IPS DF 6.9 (cell line): ENCODE data around the gene ASAH2.
"Not testable (repeated sequence)": the region's sequence is repeated elsewhere in the genome, so short reads cannot be mapped to it uniquely, and the experiment has no call there.

ENCODE experiments used
- DNase-seq: peaks from one replicate; pipeline ENCODE4 v3.0.0-alpha.2; 2013; ENCODE audit warnings: low read depth, low spot score
- H3K27ac ChIP-seq: one replicate; pipeline ENCODE4 v1.5.1; 2013; ENCODE audit warnings: low read length, control low read depth
- H3K27me3 ChIP-seq: 2 replicates; pipeline ENCODE4 v1.6.1; 2013; ENCODE audit warnings: mild to moderate bottlenecking, low read length; ENCODE audit not compliant: control insufficient read depth, insufficient read depth
- H3K36me3 ChIP-seq: 2 replicates; pipeline ENCODE4 v1.6.1; 2013; ENCODE audit warnings: low read length; ENCODE audit not compliant: control insufficient read depth, insufficient read depth
- H3K4me1 ChIP-seq: 2 replicates; pipeline ENCODE4 v1.6.1; 2013; ENCODE audit warnings: low read length; ENCODE audit not compliant: control insufficient read depth, insufficient read depth
- H3K4me3 ChIP-seq: 2 replicates; pipeline ENCODE4 v1.5.1; 2013; ENCODE audit warnings: mild to moderate bottlenecking, low read length
- H3K9me3 ChIP-seq: 2 replicates; pipeline ENCODE4 v1.6.1; 2013; ENCODE audit warnings: low read length, inconsistent platforms; ENCODE audit not compliant: control insufficient read depth, insufficient read depth
- WGBS: extraction: QIAGEN DNeasy Blood & Tissue Kit; methylation state at CpG from one replicate; pipeline ENCODE4 v1.1.7; 2013; ENCODE audit warnings: mixed read lengths, missing lambda C conversion rate; ENCODE audit not compliant: insufficient read length, insufficient coverage; 5-methylcytosine and 5-hydroxymethylcytosine counted together

Gene ASAH2

DNA sequence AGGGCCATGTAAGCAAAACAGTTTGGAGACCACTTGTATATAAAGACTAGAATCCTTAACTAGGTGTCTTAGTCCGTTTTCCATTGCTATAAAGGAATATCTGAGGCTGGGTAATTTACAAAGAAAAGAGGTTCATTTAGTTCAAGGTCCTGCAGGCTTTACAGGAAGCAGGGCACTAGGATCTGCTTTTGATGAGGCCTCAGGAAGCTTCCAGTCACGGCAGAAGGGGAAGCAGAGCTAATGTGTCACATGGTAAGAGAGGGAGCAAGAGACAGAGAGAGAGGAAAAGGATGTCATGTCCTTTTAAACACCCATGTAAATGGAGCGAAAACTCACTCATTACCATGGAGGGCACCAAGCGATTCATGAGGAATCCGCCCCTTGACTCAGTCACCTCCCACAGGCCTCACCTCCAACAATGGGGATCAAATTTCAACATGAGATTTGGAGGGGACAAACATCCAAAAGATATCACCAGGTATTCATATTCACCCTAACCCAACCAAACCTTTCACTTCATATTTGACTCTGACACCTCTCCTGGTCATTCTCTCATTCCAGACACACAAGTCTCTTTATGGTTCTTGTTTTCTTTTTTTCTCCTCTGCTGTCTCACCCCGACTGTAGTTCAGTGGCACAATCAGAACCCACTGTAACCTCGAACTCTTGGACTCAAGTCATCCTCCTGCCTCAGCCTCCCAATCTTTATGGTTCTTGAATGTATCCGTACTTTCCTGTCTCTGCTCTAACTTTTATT, 30.1 kb upstream of the ASAH2 start:
- DNase-seq = no peak
- Histone ChIP-seq H3K4me3 (no peak overlapping the region), H3K4me1 (no peaks in the 10 kb centered on the region), H3K27ac (no peak overlapping the region), H3K9me3 (no peaks in the 10 kb centered on the region), H3K36me3 (no peaks in the 10 kb centered on the region), H3K27me3 (no peaks in the 10 kb centered on the region)
- no CpG with 5 or more reads among the region's 8 CpGs for WGBS

DNA sequence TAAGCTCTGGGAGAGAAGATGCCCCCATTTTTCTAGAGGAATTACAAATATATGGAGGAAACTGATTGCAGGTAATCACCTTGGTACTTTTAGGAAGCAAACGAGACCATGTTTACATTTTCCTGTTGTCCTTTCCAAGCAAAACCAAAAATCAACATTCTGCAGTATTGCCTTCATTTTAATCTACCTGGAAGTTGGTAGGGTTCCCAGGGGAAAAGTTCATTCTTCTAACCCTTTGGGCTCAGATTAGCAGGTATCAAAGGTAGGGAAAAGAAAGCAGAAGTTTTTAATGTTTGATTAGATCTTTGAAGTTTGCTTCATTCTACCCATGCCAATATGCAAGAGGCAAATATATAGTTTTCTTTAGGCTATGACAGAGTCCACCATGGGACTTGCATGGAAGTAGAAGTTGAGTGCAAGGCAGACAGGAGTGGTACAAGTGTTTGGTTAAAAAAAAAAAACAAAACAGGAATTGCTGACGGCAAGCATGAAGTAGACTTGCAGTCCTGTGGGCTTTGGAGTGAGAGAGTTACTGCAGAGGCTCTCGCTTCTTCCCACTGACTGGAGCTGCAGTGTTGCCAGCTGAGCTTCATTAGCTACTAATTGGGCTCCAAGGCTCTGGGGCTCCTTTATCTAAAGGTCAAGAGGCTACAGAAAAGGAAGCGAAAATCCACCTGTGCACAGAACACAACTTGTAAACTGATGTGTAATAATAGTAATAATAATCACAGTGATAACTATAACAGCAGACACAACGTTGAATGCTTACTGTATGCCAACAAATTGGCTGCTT, 28.9 kb upstream of the ASAH2 start:
- DNase-seq = no peak
- Histone ChIP-seq H3K4me1 (no peaks in the 10 kb centered on the region), H3K9me3 (no peaks in the 10 kb centered on the region), H3K27ac (no peak overlapping the region), H3K27me3 (no peaks in the 10 kb centered on the region), H3K36me3 (no peaks in the 10 kb centered on the region), H3K4me3 (no peak overlapping the region)
- WGBS = no CpG with 5 or more reads among the region's 5 CpGs

DNA sequence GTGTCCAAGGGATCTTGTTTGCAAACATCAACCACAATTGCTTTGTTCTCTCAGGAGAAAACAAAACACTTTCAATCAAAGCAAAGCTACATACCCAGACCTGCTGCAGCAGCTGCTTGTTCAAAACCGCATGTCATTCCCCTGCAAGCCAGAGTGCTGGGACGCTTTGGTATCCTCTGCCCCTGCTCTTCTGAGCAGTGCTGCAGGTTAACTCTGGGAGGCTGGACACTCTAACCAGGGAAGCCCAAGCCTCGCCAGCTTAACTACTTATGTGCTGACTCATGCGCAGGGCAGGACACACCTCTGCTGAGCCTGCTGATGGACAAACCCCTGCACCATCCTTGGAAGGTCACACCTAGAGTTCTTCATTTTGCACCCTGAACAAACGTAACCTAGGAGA, 28.2 kb upstream of the ASAH2 start:
- Histone ChIP-seq H3K27me3 (no peaks in the 10 kb centered on the region), H3K9me3 (no peaks in the 10 kb centered on the region), H3K27ac (no peak overlapping the region), H3K4me1 (no peaks in the 10 kb centered on the region), H3K36me3 (no peaks in the 10 kb centered on the region), H3K4me3 (no peak overlapping the region)
- DNase-seq = no peak
- no CpG with 5 or more reads among the region's 5 CpGs for WGBS

DNA sequence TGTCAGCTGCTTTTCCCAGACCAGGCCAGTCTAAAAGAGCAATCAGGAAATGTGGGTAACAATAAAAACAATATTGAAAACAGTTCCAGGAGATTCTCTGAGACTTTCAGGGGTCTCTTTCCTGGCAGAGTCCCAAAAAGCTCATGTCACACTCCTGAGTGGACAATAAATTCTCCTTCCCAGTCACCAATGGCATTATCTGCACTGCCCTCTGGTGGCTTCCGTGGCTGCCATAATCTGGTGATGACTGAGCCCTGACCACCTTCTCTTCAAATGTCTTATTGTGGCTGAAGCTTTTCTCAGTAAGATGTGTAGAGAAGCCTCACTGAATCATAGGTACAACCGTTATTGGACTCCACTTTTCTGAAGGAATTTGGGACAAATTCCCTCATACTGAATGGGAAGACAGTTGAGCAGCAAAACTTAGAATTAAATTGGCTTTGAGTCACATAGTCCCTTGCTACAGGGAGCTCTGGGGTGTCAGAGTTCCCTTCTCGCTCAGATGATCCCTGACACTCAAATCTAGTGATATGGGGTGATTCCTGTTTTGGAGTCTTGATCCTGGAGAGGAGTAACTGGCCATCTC, 24.4 kb upstream of the ASAH2 start:
- Histone ChIP-seq H3K4me3 (no peak overlapping the region), H3K9me3 (no peaks in the 10 kb centered on the region), H3K36me3 (no peaks in the 10 kb centered on the region), H3K4me1 (no peaks in the 10 kb centered on the region), H3K27me3 (no peaks in the 10 kb centered on the region), H3K27ac (no peak overlapping the region)
- WGBS = no CpG with 5 or more reads among the region's 3 CpGs
- no peak for DNase-seq

DNA sequence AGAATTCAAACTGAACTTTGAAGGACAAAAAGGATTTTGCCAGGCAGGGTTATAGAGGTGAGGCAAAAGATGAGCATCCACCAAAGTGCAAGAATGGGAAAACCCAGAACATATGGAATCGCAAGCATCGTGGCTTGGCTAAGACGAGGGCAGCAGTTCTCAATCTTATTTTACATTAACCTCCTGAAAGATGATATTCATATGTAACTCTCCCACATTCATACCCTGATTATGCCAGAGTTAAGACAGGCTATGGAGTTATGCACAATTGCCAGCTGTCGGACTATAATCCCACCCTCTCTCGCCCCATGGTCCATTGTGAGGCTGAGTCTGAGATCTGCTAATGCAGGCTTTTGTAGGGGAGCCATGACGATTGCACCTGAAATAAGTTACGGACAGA, 21.2 kb upstream of the ASAH2 start:
- no peak for DNase-seq
- no peaks in the 10 kb centered on the region for H3K9me3 ChIP-seq
- no peak overlapping the region for H3K27ac ChIP-seq
- no peaks in the 10 kb centered on the region for H3K27me3 ChIP-seq
- H3K4me3 ChIP-seq = no peak overlapping the region
- H3K36me3 ChIP-seq = no peaks in the 10 kb centered on the region
- no peaks in the 10 kb centered on the region for H3K4me1 ChIP-seq
- WGBS = no CpG with 5 or more reads among the region's 7 CpGs

DNA sequence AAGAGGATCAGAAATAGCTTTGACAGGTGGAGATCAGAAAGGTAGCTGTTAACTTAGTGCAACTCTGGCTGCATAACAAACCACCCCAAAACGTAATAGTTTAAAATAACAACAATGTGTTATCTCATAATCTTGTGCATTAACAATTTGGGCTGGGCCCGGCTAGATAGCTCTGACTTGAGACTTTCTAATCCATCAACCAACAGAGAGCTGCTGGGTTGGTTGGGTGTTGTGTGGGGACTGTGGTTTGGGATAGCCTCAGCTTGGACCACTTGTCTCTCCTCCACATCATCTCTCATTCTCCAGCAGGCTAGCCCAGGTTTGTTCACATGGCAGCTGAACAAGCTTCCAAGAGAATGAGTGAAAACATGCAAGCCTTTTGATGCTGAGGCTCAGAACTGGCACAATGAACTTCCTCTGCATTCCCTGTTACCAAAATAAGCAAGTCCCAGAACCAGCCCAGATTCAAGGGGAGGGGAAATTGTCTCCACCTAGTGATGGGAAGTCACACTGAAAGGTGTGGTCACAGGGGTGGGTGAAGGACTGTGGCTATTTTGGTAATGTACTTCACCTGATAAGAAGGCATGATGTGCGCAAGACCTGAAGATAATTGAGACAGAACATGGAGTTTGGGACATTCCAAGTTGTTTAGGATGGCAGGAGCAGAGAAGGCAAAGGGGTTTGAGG, 20.4 kb upstream of the ASAH2 start:
- no peak overlapping the region for H3K4me3 ChIP-seq
- WGBS = no CpG with 5 or more reads among the region's 3 CpGs
- H3K27me3 ChIP-seq = no peaks in the 10 kb centered on the region
- no peaks in the 10 kb centered on the region for H3K9me3 ChIP-seq
- H3K4me1 ChIP-seq = no peaks in the 10 kb centered on the region
- DNase-seq = no peak
- no peak overlapping the region for H3K27ac ChIP-seq
- no peaks in the 10 kb centered on the region for H3K36me3 ChIP-seq

DNA sequence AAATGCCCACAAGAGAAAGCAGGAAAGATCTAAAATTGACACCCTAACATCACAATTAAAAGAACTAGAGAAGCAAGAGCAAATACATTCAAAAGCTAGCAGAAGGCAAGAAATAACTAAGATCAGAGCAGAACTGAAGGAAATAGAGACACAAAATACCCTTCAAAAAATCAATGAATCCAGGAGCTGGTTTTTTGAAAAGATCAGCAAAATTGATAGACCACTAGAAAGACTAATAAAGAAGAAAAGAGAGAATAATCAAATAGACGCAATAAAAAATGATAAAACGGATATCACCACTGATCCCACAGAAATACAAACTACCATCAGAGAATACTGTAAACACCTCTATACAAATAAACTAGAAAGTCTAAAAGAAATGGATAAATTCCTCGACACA, 16.6 kb upstream of the ASAH2 start:
- not testable (repeated sequence) for H3K4me1 ChIP-seq, H3K36me3 ChIP-seq, DNase-seq, H3K9me3 ChIP-seq, H3K4me3 ChIP-seq, H3K27ac ChIP-seq, H3K27me3 ChIP-seq
- no CpG with 5 or more reads among the region's 3 CpGs for WGBS

DNA sequence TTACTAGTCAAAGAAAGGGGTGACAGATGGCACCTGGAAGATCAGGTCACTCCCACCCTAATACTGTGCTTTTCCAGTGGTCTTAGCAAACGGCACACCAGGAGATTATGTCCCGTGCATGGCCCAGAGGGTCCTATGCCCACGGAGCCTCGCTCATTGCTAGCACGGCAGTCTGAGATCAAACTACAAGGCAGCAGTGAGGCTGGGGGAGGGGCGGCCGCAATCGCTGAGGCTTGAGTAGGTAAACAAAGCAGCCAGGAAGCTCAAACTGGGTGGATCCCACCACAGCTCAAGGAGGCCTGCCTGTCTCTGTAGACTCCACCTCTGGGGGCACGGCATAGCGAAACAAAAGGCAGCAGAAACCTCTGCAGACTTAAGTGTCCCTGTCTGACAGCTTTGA, 11.3 kb upstream of the ASAH2 start:
- DNase-seq, H3K27ac ChIP-seq, H3K9me3 ChIP-seq, H3K4me1 ChIP-seq, H3K27me3 ChIP-seq, H3K36me3 ChIP-seq, H3K4me3 ChIP-seq: not testable (repeated sequence)
- WGBS = no CpG with 5 or more reads among the region's 10 CpGs

DNA sequence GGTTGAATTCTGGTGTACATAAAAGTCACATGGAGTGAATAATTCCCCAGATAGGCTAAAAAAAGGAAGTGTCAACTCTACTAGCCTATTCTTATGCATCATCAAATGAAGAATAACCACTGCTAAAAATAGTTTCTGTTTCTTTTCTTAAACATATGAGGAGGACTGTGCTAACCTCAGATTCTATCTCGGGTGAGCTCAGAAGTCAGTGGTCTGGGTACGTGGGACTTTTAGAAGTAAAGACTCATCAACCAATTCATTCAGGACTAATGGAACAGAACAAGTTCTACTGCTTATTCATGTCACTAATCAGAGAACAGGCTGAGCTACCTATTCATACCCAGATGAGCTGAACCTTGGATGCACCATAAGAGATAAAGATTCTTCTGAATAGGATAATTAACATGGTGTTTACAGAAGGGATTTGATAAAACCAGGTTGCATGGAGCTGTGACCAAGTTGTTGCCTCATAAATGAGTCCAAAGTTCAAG, 9.5 kb upstream of the ASAH2 start:
- Histone ChIP-seq H3K27ac (no peak overlapping the region), H3K9me3 (no peaks in the 10 kb centered on the region), H3K36me3 (no peaks in the 10 kb centered on the region), H3K4me1 (peaks cover 1% of the 10 kb centered on the region; the same call in 1 of the 2 replicates), H3K4me3 (no peak overlapping the region), H3K27me3 (no peaks in the 10 kb centered on the region)
- no peak for DNase-seq
- whole genome bisulfite sequencing = no CpG with 5 or more reads among the region's 2 CpGs

DNA sequence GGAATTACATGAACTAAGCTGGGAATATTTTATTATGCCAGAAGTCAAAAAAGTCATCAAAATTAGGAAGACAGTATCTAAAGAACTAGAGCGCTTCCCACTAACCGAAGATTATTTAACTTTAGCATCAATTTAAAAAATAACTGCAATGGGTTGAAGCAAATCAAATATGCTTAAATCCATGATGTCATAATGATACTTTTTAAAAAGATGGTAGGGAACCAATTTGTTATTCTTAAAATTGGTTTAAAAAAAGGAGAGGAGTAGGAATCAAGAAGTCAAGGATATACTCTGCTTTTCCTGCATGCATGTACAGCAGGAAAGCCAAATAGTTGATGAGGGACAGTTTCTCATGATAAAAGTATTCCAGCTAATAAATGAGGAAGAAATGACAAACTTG, 3.2 kb upstream of the ASAH2 start:
- Histone ChIP-seq H3K4me1 (no peaks in the 10 kb centered on the region), H3K27me3 (no peaks in the 10 kb centered on the region), H3K36me3 (no peaks in the 10 kb centered on the region), H3K4me3 (no peak overlapping the region), H3K27ac (no peak overlapping the region), H3K9me3 (no peaks in the 10 kb centered on the region)
- no CpG with 5 or more reads among the region's 2 CpGs for WGBS
- DNase-seq = no peak
